HG03139 (cell line): Measurements from ENCODE around the gene DPH7.
"Not testable (repeated sequence)": the region's sequence is repeated elsewhere in the genome, so short reads cannot be mapped to it uniquely, and the experiment has no call there.

ENCODE experiments used
- ATAC-seq: cut with Tn5 transposase; IDR thresholded peaks from one replicate; pipeline ENCODE4 v1.9.1; 2021; ENCODE audit not compliant: unreplicated experiment

DPH7 gene

DNA sequence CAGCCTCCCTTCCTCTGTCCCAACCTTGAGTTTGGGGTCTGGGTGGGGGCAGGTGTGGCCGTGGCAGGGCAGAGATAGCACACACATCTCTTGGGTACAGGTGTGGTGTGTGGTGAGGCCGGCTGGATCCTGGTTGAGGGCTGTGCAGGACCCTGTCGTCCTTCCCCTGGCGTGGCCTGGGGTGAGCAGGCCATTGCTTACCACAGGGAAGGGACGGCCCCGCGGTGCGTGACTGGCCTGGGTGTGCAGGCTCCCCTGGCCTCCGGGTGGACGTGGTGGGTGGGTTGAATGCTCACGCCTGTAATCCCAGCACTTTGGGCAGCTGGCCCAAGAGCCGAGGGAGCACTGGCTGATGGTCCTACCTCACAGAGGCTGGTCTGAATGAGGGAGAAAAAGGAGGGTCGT is 28.0 kb upstream of the DPH7 start:
- ATAC-seq, result no peak

DNA sequence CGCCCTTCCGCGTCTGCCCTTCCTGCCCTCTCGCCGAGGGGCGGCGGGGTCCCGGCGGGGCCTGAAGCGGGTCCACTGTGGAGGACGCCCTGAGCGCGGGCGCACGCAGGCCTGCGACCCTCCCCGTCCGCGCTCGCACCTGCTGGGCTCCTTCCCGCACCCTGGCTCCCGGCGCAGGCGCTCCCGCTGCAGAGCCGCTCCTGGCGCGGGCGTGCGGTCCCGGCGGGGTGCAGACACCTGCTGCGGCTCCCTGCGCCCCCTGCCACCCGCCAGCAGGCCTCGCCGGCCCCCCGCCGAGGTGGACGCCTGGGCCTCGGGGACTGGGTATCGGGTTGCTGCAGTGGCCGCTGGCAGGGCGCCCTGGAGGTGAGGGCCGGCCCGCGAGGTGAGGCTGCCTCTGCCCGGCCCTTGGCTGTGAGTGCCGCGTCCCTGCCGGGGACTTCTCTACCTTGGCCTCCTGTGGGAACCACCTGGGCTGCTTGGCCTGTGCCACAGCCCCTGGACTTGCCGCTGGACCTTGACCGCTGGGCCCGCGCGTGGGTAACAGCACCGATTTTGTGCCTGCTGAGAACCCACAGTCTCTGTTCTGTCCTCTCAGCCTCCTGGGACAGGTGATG is 27.4 kb upstream of the DPH7 start:
- peak; percentile 10 for ATAC-seq

DNA sequence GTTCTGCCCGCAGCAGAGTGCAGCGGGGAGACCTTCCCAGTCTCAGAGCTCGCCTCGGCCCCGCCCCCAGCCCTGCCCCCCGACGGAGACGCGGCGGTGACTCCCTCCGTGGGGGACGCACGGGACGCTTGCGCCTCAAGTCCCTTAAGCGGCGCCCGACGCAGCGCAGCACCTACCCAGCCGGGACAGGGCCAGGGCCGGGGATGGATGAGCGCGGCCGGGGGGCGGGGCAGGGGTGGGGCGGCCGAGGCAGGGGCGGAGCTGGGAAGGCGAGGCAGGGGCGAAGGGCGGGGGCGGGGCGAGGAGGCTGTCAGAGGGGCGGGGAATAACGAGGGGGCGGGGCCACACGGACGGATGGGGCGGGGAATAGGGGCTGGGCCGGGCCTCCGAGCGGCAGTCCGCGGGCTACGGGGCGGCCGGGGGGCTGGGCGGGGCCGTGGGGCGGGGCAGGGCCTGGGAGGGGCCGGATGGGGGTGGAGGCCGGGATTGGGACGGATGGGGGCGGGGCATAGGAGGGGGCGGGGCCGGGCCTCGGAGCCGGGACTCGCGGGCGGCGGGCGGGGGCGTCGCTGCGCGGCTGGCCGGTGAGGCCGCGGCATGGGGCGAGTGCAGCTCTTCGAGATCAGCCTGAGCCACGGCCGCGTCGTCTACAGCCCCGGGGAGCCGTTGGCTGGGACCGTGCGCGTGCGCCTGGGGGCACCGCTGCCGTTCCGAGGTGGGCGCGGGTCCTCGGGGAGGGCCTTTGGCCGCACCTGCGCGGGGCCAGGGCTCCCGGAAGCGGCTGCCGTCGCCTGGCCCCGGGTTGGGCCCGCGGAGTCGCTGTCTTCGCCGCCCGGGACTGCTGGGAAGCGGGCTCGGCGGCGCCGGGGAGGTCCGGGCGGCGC is 26.6 kb upstream of the DPH7 start, which contains the start of gene ARRDC1:
Gene ARRDC1, plus strand, starts transcription at position 566 of the 884 bp plus-strand sequence. Its CDS starts 32 bp downstream, at position 598.
- peak; percentile 68 for ATAC-seq

DNA sequence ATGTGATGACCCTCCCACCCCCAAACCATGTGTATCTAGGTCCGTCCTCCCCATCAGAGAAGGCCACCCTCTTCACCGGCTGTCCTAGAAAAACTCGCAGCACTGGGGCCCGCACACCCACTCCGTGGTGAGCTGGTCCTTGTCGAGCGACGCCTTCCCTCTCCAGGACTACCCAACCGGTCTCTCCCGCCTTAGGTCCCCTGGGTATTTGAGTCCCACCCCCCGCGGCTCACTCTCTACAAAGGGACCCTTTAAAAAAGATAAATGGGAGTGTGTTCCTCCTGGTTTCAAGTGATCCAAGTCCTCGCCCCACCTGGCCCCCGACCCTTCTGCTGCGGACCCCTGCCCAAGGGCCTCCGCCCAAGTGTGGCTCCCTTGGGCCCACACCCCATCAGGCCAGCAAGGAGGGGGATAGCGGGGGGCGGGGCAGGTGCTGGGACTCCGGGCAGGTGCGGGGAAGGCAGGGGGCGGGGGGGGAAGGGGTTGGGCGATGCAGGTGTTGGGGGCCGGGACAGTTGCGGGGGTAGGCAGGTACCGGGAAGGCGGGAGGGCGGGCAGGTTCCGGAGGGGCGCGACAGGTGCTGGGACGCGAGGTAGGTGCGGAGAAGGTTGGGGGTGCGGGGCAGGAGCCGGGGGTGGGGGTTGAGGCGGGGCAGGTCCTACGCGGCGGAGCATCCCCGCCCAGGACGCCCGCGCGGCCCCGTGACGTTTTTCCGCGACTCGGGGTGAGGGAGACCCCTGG is 25.8 kb upstream of the DPH7 start:
- no peak for ATAC-seq

DNA sequence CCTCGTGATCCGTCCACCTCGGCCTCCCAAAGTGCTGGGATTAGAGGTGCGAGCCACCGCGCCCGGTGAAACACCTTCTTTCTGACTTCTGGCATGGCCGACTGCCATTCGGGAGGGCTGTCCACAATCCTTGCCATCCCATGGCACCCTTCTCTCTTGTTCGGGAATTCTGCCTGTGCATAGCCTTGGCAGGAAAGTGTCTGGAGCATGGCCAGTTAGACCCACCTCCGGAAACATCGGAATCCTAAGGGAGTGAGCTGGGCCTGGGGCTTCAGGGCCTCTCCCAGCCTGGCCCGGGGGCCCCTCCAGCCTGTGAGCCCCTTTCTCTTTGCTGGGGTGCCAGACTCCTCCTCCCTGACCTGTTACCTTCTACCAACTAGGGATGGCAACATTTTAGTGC is 25.2 kb upstream of the DPH7 start:
- ATAC-seq, result no peak

DNA sequence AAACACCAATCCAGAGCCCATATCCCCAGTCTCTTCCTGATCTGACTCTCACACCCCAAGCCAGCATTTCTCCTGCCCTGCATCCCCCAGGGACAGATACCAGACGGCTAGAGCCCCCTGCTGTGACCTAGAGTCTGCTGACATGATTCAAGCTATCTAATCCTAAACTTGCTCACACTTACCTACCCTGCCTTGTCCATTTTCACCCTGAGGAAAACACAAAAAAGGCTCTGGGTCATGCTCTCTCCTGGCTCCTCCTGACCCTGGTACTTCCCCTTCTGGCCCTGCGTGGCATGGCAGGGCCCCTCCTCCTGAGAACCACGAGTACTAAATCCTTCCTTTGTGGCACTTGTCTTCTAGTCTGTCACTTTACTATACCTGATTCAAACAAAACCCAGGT is 23.9 kb upstream of the DPH7 start:
- ATAC-seq, result no peak

DNA sequence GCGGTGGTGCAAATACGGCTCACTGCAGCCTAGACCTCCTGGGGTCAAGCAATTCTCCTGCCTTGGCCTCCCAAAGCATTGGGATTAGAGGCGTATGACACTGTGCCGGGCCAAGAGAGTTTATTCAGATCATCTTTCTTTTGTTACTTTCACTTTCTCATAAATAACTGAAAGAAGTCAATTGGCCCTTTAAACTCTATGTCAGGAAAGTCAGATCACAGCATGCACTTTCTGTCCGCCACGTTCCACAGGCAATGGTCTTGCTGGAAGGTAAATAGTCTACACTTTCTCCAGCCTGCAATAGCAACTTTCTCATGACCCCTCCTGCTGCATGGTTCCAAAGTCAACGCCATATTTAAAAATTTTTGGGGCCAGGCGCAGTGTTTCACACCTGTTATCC is 20.2 kb upstream of the DPH7 start:
- no peak for ATAC-seq

DNA sequence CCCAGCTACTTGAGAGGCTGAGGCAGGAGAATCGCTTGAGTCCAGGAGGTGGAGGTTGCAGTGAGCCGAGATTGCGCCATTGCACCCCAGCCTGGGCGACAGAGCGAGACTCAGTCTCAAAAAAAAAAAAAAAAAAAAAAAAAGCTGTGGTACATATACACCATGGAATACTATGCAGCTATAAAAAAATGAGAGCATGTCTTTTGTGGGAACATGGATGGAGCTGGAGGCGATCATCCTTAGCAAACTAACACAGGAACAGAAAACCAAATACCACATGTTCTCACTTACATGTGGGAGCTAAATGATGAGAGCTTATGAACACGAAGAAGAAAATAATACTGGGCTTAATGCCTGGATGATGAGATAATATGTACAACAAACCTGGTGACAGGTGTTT is 17.9 kb upstream of the DPH7 start:
- ATAC-seq, result not testable (repeated sequence)

DNA sequence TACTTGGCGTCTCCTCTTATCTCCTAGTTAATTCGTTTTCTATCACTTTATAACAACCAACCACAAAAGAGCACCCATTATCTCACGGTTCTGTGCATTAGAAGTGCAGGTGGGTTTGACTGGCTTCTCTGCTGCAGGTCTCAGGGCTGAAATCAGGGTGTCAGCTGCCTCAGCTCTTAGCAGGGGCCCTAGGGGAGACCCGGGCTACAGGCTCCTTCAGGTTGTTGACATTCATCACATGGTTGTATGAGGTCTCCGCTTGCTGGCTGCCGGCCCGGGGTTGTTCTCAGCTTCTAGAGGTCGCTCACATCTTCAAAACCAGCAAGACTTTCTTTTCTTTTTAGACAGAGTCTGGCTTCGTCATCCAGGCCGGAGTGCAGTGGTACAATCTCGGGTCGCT is 14.5 kb upstream of the DPH7 start:
- no peak for ATAC-seq

DNA sequence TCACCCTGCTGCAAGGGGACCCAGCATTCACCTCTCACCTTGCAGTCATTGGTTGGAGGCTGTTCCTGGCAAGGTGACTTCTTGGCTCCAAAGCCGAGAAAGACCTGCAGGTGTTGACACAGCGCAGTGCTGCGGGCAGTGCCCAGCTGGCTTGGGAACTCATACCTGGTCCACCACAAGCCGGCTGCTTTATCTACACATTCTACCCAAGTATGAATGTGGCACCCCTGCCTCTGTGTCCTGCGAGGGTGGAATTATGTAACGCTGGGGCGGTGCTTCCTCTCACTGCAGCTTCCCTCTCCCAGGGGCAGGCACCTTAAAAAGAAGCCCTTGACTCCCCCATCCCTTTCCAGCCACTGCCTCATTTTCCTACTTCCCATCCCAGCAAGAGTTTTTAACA is 14.0 kb upstream of the DPH7 start:
- no peak for ATAC-seq

DNA sequence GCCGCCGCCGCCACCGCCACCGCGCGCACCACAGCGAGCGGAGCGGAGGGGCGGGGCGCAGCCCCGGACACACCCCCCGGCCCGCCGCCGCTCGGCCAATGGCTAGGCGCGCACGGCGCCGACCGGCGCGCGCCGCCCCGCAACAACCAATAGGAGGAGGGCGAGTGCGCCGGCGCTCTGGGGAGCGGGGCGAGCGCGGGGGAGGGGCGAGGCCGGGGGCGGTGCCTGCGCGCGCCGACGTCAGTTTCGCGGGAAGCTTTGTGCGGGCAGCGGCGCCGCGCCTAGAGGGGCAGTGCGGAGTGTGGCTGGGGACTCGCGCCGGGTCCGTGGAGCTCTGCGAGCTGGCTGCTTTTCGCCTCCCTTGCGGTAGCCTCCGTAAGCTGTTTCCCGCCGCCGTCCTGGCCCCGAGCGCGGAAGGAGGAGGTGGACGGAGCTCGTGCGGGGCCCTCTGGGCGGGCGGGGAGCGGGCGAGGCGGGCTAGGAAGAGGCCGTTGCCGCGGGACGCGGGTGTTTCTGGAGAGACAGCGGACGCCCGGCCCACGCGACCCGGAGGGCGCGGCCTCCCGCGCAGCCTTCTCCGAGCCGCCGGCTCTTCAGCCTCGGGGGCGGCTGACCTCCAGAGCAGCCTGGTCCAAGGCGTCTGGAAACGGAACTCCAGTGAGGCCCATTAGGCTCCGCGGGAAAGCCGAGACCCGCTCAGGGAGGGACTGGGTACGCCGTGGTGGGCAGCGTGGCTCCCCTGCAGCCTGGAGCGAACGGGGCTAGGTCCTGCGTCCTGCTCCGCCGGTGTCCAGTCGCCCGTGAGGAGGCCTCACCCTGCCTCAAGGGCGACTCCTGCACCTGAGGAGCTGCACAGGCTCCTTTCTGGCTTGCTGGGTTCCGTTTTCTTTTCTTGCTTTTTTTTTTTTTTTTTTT is 12.0 kb upstream of the DPH7 start, which contains the start of gene ZMYND19:
Gene ZMYND19, minus strand, starts transcription at position 44 of the 915 bp plus-strand sequence. CDS start 249 bp downstream, outside the sequence.
- ATAC-seq, result peak; percentile 81

DNA sequence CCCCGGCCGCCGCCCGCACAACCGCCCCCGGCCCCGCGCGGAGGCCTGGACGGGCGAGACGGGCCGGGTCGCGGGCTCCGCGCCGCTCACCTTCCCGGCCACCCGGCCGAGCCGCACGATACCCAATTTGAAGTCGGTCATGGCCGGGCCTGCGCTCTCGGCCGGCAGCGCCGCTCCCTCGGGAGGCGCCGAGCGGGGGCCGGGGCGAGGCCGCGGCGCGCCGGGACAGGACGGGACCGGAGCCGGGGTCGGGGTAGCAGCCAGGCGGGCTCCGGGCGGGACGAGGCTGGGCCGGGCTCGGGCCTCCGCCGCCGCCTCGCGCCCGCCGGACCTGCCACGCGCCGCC is 11.4 kb upstream of the DPH7 start:
- no peak for ATAC-seq

DNA sequence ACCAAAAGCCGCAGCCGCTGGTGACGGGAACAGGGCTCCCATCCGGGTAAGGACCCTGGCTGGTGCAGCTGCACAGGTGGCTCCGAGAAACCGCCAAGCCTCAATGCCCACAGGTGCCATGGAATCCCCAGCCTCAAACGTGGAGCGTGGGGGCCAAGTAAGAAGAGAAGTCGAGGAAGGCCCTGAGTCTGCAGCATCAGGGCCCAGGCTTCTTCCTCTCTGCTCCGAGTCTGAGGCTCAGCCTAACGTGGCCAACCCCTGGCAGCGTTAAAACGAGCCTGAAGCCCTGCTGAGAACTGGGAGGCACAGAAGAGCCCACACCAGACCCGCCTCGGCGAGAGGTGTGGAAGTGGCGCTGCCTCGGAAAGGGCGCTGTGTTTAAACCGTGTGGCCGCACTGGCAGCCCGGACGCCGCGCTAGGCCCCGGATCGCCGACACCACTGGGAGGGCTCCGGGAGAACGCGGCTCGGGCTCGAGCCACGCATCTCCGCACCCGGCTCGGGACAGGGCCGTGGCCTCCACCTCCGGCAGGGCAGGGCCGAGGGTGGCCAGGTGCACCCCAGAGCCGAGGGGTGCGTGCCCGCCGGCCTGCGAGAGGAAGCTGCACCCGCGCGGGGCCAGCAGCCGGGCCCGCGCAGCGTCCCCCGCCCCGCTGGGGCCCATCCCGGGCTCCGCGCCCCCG is 10.9 kb upstream of the DPH7 start:
- ATAC-seq, result no peak

DNA sequence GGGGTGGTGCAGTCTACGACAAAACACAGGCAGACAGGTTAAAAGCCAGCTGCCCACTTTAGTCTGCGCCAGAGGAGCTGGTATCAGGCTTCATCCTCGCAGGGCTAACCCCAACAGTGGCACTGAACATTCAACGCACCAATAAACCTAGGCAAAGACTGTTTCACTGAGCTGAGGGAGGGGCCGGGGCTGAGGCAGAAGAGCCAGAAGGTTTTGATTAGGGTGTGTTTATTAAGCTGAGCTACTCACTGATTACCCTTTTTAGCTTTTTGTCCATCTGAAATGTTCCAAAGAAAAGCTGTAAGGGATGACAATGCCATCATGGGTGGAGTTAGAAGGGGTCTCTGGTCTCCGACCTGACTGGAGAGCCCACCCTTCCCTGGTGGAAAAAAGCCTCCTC is 10.2 kb upstream of the DPH7 start:
- ATAC-seq, result no peak

DNA sequence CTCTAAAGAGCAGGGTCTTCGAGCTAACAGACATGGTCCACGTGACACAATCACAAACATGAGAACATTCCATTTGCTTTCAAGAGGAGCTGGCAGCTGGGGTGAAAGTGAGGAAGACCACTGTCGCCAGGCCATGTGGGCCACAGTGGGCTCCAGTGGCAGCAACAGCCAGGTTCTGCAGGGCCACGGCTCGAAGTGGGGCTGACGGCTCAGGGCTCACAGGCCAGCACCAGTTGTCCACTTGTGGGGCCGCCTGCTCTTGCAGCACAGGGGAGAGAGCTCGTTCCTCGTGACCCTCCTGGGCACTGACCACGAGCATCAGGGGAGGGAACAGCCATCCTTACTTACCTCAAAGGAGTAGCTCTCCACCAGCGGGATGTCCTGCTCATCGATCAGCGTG is 9.6 kb upstream of the DPH7 start:
- ATAC-seq, result no peak

DNA sequence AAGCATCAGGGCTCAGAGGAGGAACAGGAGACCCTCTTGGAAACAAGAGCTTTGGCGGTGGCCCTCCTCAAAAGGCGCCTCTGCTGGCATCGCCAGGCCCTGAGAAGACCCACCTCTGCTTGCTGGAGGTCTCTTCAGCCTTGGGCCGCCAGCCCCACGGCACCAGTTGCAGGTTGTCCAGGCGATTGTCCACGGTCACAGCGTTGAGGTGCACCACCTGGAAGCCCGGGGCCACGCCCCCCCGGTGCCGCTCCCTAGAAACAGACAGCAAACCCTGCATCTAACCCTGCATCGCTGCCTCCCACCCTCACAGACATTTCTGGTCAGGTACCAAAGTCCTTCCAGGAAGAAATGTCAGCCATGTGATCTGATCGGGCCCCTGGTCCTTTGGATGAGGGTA is 8.1 kb upstream of the DPH7 start:
- ATAC-seq, result no peak

DNA sequence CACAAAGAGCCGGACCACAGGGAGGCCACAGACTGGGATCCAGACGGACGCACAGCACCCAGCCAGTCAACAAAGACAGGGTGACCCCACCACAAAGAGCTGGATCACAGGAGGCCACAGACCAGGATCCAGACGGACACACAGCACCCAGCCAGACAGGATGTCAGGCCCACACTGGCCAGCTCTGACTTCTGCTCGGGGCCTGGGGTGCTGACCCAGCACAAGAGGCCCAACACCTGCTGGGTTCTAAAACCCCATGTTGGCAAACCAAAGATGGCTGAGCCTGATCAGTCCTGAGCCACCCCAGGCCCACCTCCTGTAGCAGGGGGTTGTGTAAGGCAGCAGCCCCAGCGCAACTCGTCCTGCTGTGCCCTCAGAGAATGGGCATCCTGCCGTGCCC is 5.2 kb upstream of the DPH7 start:
- ATAC-seq, result no peak

DNA sequence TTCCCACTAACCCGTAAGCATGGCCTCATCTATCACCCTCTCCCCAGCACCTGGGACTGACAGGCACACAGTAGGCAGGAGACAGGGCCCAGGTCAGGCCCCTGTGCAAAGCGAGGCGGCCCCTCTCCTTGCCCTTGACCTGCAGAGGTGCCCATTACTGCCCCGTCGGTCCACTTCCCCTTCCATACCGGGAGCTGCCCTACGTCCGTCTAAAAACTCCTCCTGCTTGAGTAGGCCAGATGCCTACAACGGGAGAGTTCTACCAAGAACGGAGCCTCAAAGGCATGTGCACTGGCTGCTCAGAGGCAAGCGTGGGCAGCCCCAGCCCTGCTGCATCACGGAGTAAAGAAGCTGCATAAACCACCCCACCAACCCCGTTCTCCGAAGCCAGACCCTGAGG is 4.6 kb upstream of the DPH7 start:
- no peak for ATAC-seq

DNA sequence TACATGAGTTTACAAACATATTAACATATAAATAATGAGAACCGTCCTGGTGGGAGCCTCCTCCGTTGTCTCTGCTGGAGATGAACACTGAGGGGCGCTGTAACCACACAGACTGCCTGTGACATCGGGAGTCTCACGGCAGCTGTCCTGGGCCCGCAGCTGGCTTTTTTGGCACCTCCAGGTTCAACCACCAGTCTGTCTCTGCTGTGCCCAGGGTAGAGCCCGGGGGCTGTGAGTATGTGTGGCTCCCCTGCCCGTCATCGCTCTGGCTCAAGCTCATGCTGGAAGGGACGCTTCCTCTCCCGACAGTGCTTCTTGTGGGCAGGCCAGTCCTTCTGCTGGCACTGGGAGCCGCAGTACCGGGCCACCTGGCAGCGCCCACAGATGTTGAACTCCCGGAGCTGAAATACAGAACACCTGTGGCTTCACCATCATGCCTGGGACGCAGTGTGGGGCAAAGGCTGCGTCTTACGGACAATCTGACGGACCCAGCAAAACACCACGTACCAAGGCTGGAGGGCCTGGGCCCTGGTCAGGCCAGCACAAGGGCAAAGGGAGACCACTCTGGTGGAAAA is 3.6 kb upstream of the DPH7 start:
- ATAC-seq, result no peak
